ENCODE measurements around the gene RPS16. TPM values are rescaled to one million over a fixed set of nuclear protein-coding genes. Genes with fewer than 3 reads are reported as not detected.
A peak's percentile ranks its signal among the peaks of the same experiment; 100 is the strongest.

RPS16 gene
- polyA plus RNA-seq, 3 donors = 689 to 2,619 (median 1,038) TPM

GRCh38 chr19:39446365-39447084 is 10.8 kb upstream of the RPS16 start:
- no peak for DNase-seq
- Histone ChIP-seq H3K4me1 (ENCODE audit: control insufficient read depth in 1 of 2, insufficient read depth in 2 of 2, low read length in 2 of 2) (peaks cover 36 to 40% of the 10 kb centered on the region in 2 donors), H3K4me2 (replicated peaks; ENCODE audit: extremely low read depth, low read length, poor library complexity, severe bottlenecking) (peak overlapping the region; percentile 79), H2AFZ (ENCODE audit: insufficient read depth, low read depth, low read length, poor library complexity, severe bottlenecking) (peak overlapping the region; percentile 77), H3K9ac (ENCODE audit: insufficient read depth, low read length, poor library complexity, severe bottlenecking) (peak overlapping the region; percentile 98), H3K4me3 (replicated peaks in 1 of 3; ENCODE audit: low read depth in 2 of 3, low read length in 3 of 3) (peak overlapping the region; percentile 55 to 100 (median 95)), H4K20me1 (ENCODE audit: insufficient read depth, low read length) (peaks cover 41% of the 10 kb centered on the region), H3K9me3 (replicated peaks in 1 of 2; ENCODE audit: control insufficient read depth in 1 of 2, insufficient read depth in 1 of 2, low read length in 2 of 2) (no peaks in the 10 kb centered on the region), H3K36me3 (replicated peaks in 1 of 2; ENCODE audit: control insufficient read depth in 1 of 2, insufficient read depth in 2 of 2, low read length in 2 of 2) (peaks cover 4 to 27% of the 10 kb centered on the region in 2 donors), H3K27ac (ENCODE audit: low read depth in 1 of 2, low read length in 2 of 2) (peak overlapping the region in 1 of 2 donors; percentile 100), H3K27me3 (ENCODE audit: control insufficient read depth in 2 of 2, insufficient read depth in 2 of 2, low read length in 2 of 2) (no peaks in the 10 kb centered on the region), H3K79me2 (ENCODE audit: insufficient read depth, low read length) (peaks cover 70% of the 10 kb centered on the region)
- H3K36me3 Mint-ChIP-seq = peaks cover 19 to 31% of the 10 kb centered on the region in 2 donors
- peaks cover 51% of the 10 kb centered on the region for H3K4me1 Mint-ChIP-seq
- peak overlapping the region; percentile 97 to 98 for H3K4me3 Mint-ChIP-seq
- peak overlapping the region; percentile 47 to 100 (median 97) for H3K27ac Mint-ChIP-seq
- H3K27me3 Mint-ChIP-seq (ENCODE audit: low read depth in 3 of 3) = peaks cover 0 to 3% (median 0%) of the 10 kb centered on the region in 3 donors
- intact Hi-C loops (cut with micrococcal nuclease) = loop anchor here (5.0 to 10.0 kb wide), 2 partner anchors 88 to 91 kb away; partner anchors contain the start of gene EID2B (in 1 of the 2)
- 89% methylated on average over 6 of the region's 16 CpGs for WGBS (ENCODE audit: insufficient coverage)
- peaks cover 0 to 3% (median 0%) of the 10 kb centered on the region in 7 donors for H3K9me3 Mint-ChIP-seq
- no peak for TF ChIP-seq CTCF (IDR thresholded peaks at IDR 0.05)

- Histone ChIP-seq H3K4me2 (replicated peaks; ENCODE audit: extremely low read depth, low read length, poor library complexity, severe bottlenecking) (peak within 1 kb of the TSS; percentile 79), H2AFZ (ENCODE audit: insufficient read depth, low read depth, low read length, poor library complexity, severe bottlenecking) (peak within 1 kb of the TSS; percentile 77), H3K9me3 (replicated peaks in 1 of 2; ENCODE audit: control insufficient read depth in 1 of 2, insufficient read depth in 1 of 2, low read length in 2 of 2) (no peaks in the 10 kb centered on the region), H3K27ac (ENCODE audit: low read depth in 1 of 2, low read length in 2 of 2) (peak within 1 kb of the TSS; percentile 94 to 100), H3K4me1 (ENCODE audit: control insufficient read depth in 1 of 2, insufficient read depth in 2 of 2, low read length in 2 of 2) (peaks cover 36 to 40% of the 10 kb centered on the region in 2 donors), H3K27me3 (ENCODE audit: control insufficient read depth in 2 of 2, insufficient read depth in 2 of 2, low read length in 2 of 2) (no peaks in the 10 kb centered on the region), H3K4me3 (replicated peaks in 1 of 3; ENCODE audit: low read depth in 2 of 3, low read length in 3 of 3) (peak within 1 kb of the TSS; percentile 55 to 100 (median 95)), H4K20me1 (ENCODE audit: insufficient read depth, low read length) (peaks cover 30% of the 10 kb centered on the region), H3K36me3 (replicated peaks in 1 of 2; ENCODE audit: control insufficient read depth in 1 of 2, insufficient read depth in 2 of 2, low read length in 2 of 2) (peaks cover 4 to 18% of the 10 kb centered on the region in 2 donors), H3K79me2 (ENCODE audit: insufficient read depth, low read length) (peaks cover 60% of the 10 kb centered on the region), H3K9ac (ENCODE audit: insufficient read depth, low read length, poor library complexity, severe bottlenecking) (peak within 1 kb of the TSS; percentile 98)
- no peak for TF ChIP-seq CTCF (IDR thresholded peaks at IDR 0.05)
- peak; percentile 97 for DNase-seq
- Mint-ChIP-seq H3K36me3 (peaks cover 16 to 23% of the 10 kb centered on the region in 2 donors), H3K27me3 (ENCODE audit: low read depth in 3 of 3) (peaks cover 0 to 5% (median 3%) of the 10 kb centered on the region in 3 donors), H3K27ac (peak within 1 kb of the TSS; percentile 89 to 100 (median 99)), H3K4me3 (peak within 1 kb of the TSS; percentile 97 to 98), H3K9me3 (peaks cover 0 to 3% (median 0%) of the 10 kb centered on the region in 7 donors), H3K4me1 (peaks cover 51% of the 10 kb centered on the region)
- WGBS (ENCODE audit: insufficient coverage) = under 1% methylated on average over 68 of the region's 68 CpGs
- intact Hi-C loops (cut with micrococcal nuclease) = loop anchor here (2.0 to 10.0 kb wide), 3 partner anchors 57 to 92 kb away; partner anchors contain the start of gene EID2B (in 1 of the 2)
These were observed 9.7 kb upstream of the RPS16 start, which contains the start of gene SUPT5H for GRCh38 chr19:39445196-39446111. SUPT5H (plus strand) TSS chr19:39445582; CDS start chr19:39445891, 309 bp downstream.
